ENCODE results near the gene ZNF597. TPM values are rescaled to one million over a fixed set of nuclear protein-coding genes. Genes with fewer than 3 reads are reported as not detected.

The ZNF597 gene
- total RNA-seq, 1 experiment from 2014 or later = not detected

DNA sequence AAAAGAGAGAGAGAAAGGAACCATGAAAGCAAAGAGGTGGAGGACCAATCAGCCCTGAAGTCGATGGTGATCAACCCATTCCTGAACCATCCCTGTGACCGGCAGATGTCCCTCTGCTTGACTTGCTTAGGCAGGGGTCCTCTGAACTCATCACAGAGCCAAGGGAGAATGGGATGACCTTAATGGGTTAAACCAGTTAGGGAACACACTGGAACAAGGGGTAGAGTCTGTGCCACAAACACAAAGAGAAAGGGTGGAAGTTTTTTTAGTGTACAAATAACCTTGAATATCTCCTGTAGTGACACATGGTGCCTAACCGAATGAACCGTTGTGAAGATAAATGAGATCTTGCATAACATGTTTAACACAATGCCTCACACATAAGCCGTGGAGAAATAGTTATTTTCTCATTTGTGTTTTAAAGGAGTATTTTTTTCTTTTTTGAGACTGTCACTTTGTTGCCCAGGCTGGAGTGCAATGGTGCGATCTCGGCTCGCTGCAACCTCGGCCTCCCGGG, 11.4 kb upstream of the ZNF597 start:
- no peak for DNase-seq (ENCODE audit: low read depth)

DNA sequence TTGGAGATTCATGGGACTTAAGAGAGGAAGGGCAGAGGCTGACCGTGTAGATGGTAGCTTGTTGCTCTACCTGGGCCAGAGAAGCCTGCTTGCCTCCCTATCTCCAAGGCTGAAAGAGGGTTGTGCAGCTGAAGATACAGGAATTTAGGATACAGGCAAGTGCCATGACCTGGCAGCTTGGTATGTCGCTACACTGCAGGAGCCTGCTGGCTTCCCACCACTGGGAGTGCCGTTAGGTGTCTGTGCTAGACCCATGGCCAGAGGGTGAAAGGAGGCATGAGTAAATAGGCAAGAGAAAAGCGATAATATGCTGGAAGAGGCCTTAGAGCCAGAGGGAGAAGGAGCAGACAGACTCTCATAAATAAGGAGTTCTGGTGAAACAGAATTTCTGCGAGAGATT, 10.8 kb upstream of the ZNF597 start:
- peak; percentile 21 for DNase-seq (ENCODE audit: low read depth)

DNA sequence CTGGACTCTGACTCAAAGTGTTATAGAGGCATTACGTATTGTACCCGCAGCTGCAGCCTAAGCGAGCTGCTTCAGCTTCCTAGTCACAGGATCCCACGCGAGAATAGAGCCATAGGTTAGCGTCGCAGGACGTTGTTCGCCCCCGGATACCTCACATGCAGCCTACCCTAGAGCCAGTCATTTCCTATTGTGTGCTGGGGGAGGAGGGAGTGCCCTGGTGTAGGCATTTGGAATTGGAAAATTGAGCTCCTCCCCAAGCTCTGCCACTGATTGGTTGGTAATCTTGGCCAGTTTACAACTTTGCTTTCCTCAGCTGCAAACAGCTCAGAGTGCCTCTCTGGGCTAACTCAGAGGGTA, 706 bp upstream of the ZNF597 start:
- DNase-seq (ENCODE audit: low read depth) = no peak

DNA sequence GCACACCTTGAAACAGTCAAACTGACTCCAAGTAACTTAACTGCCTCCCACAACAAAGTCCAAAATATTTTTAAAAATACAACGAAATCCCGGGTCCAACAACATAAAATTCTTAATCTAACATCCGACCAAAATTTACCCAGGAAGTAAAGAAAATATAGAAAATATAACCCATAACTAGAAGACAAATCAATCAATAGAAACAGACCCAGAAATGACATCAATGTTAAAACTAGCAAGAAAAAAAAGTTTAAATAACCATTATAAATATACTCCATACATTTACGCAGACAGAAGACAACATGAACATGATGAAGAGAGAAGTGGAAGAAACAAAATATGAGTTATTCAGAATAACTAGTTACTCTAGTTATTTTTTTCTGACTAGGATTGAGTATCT, 3.7 kb downstream of the ZNF597 start:
- no peak for DNase-seq (ENCODE audit: low read depth)

DNA sequence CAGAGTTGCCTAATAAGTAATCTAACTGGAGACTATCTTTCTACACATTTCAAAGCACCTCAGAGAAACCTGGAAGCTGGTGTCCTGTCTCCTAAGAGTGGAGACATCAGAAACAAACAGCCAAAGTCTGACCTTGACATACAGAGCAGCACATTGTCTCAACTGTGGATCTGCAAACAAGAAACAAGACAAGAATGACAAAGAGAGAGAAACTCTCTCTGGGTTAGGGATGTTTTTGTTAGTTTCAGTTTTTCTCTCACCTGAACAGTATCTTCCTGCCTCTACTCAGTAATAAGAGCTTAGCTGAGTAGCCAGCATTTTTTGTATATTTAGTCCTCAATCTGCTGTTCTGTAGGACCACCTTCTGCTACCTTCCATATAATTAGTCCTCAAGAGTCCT, 8.9 kb downstream of the ZNF597 start:
- DNase-seq (ENCODE audit: low read depth) = no peak

DNA sequence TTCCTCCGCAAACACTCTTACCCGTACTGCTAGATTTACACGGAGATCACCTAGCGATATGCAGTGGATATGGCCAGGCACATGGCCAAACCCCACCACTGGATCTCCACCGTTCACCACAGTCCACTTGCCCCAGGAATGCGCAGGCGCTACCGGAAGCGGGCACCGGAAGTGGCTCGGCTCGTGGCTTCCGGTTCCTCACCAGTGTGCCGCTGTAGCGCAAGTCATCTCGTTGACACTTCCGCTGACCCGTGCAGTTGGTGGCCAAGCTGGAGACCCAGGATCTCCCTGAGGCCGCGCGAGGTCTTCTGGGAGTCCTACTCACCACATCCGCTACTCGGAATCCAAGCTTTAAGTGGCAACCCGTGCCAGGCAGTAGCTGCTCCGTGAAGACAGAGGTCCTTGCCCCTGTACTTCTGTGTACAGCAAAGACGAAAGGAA, 11.5 kb downstream of the ZNF597 start:
- DNase-seq (ENCODE audit: low read depth) = peak; percentile 53

DNA sequence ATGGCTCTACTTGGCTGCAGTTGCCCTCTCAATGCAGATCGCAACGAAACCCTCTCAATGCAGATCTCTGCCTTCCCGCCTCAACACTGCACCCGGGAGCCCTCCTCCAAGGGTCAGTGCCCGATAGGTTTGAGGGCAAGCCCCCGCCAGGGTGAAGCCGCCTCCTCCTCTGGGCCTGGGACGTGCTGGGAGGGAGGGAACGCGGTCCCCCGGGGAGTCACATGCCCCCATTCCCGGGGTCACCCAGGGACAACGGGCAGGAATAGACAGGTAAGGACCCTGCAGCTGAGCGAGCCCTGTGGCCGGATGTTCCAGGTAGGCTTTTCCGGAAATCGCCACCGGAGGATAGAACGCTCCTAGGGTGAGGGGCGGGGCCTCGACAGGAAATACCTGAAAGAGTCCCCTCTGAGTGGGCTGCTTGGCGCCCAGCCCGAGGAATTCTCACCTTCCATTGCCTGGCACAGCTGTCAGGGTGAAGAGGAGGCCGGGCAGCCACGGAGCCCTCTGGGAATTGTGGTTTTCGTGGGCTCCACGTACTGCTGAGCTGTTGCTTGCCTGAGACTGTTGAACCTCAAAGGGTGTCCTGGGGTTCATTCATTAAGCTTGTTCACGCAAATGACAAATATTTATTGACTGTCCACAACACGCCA, 29.4 kb downstream of the ZNF597 start:
- peak; percentile 13 for DNase-seq (ENCODE audit: low read depth)

DNA sequence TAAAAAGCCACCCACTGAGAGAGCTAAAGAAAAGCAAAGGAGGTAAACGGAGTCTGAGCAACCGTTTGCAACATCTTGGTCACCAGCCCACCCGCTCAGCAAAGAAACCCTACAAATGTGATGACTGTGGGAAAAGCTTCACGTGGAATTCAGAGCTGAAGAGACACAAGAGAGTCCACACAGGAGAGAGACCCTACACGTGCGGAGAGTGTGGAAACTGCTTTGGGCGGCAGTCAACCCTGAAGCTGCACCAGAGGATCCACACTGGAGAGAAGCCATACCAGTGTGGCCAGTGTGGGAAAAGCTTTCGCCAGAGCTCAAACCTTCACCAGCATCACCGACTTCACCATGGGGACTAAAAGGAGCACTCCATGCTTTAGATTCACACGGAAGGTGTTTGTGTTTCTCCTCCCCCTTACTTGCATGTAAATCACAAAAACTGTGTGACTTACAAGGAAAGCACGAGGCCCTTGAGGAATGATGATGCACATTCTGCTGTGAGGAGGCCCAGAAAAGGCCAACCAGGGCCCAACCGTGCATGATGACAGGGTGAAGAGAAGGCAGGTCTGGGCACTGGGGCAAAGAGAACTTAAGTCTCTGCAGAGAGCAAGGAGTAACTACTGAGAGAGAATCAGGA, 34.6 kb downstream of the ZNF597 start:
- no peak for DNase-seq (ENCODE audit: low read depth)

DNA sequence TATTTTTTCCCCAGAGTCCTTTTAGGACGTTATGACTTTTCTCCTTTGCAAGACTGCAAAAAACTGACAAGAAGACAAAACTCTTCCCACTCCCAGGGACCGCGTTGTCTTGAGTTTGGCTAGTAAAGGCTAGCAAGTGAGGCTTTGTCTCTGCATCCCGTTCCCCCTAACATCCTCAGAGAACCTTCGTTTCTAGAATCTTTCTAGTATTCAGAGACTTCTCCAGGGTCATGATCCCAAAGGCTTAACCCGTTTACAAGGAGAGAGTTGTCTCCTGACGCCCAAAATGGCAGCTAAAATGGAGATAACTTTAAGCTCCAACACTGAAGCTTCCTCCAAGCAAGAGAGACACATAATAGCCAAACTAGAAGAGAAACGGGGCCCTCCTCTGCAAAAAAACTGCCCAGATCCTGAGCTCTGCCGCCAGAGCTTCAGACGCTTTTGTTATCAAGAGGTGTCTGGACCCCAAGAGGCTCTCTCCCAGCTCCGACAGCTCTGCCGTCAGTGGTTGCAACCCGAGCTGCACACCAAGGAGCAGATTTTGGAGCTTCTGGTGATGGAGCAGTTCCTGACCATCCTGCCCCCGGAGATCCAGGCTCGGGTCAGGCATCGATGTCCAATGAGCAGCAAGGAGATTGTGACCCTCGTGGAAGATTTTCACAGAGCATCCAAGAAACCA, 41.4 kb downstream of the ZNF597 start:
- DNase-seq (ENCODE audit: low read depth) = no peak

DNA sequence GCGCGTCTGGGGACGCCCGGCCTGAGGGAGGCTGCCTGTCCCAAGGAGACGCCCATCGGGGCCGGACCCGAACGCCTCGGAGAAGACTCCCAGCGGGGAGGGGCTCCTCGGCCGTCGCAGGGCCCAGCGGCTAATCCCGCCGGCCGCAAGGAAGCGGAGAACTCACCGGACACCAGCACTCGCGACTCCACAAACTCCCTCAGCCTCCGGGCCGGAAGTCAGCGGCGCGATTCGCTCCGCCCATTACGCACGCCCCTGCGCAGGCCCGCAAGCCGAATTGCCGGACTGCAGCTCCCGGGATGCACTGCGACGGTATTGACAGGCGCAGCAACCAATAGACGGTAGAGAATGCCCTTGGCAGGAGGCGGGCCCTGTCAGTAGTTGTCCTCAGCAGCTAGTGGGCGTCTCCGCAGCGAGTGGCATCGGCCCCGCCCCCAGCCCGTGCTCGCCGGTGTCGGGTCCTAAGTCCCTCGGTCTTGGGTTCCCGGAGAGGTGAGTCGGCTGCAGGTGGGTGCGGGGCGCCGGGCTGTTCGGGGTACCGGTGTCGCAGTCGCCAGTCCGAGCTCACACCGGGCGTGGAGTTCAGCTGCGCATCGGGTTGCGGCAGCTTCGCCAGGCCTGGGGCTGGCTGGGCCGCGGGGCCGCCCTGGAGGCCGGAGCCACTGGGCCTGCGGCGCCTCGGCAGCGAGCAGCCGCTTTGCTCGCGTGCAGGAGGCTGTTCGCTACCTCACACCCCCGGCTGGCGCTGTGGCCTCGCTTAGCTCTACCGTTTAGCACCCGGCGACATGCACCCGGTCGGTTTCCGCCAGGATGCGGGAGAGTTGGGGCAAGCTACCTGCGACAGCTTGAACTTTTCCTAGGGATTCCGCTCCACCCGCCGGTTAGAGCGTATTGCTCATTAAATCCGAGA, 42.3 kb downstream of the ZNF597 start, which contains the start of the genes ZNF174 and ZSCAN32:
Gene ZNF174 (plus strand): TSS at position 437 of the 910 bp plus-strand sequence. CDS start 790 bp downstream, outside the sequence.
Gene ZSCAN32 (minus strand): TSS at position 226 of the 910 bp plus-strand sequence. CDS start 3,447 bp downstream, outside the sequence.
- DNase-seq (ENCODE audit: low read depth) = peak; percentile 98

DNA sequence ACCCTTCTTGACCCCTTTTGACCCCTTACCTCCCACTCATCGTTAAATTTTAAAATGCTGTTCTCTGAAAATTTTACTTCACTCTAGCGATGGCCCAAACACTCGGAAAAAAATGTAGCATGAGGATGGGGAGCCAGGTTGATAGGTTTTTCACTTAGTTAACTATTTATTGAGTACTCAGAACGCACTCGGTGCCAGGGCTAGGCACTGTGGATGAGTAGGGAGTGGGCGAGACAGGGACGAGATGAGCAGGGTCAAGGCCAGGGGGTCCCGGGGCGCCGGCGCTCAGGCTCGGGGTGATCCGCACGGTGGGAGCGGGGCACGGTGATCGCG, 42.9 kb downstream of the ZNF597 start:
- DNase-seq (ENCODE audit: low read depth) = no peak

DNA sequence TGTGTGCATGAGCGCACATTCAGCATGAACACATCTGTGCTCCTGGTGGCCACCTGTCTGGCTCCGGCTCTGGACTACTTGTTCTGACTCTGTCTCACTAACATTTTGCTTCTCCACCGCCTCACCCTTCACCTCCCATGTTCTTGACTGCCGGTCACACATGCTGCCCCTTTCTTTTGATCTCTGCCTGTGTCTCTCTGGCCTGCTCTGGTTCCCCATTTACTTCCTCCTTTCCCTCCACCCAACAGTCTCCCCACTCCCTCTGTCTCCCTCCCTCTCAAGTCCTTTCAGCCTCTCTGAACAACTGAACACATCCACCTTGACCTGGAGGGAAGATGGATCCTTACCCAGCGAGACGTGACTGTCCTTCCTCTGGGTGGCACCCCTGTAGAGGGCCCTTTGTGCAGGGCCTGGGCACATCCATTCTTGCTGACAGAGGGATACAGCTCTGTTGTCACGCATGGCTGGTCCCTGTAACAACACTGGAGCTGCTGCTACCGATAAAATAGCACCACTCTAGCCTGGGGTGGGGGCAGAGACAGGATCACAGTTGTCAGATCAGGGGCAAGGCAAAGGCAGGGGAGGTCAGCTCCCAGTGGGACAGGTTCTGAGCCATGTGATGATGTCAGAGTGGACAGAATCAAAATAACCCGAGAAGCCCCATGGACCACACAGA, 53.5 kb downstream of the ZNF597 start:
- DNase-seq (ENCODE audit: low read depth) = no peak

DNA sequence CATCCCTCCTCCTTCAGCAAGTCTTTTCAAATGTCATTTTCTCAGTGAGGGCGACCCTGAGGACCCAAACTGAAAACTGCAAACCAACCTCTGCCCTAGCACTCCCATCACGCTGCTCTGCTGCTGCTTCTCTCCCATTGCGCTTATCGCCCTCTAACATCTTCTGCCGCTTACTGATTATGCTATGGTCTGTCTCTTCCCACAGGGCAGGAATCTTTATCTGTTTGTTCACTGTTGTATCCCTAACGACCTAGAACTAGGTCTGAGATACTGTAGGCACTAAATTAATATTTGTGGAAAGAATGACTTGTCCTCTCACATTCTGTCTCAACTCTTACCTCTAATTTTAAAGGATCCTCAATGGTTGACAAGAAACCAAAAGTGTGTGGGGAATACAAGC, 55.0 kb downstream of the ZNF597 start:
- DNase-seq (ENCODE audit: low read depth) = no peak

DNA sequence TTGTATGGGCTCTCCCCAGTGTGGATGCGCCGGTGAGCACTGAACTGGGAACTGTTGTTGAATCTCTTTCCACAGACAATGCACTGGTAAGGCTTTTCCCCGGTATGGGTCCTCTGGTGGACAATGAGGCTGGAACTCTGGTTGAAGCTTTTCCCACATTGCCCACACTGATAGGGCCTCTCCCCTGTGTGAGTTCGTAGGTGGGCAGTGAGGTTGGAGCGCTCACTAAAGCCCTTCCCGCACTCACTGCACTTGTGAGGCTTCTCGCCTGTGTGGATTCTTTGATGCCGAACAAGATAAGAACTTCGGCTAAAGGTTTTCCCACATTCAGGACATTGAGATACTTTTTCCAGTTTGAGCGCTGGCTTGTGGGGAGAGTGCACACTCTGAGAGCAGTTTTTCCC, 60.3 kb downstream of the ZNF597 start:
- no peak for DNase-seq (ENCODE audit: low read depth)

Other genes starting within 250 kb of the ZNF597 start
- gene ZNF200, start 208.3 kb downstream of the ZNF597 start, total RNA-seq (2014; rRNA removed; shearing (Covaris generic)) = 8.0 and 8.7 TPM in 2 replicates
- gene MEFV, start 186.9 kb downstream of the ZNF597 start, total RNA-seq (2014; rRNA removed; shearing (Covaris generic)) = 0.21 and 0.34 TPM in 2 replicates
- 28.8 and 61.1 TPM in 2 replicates for gene ZNF263, start 160.0 kb downstream of the ZNF597 start, total RNA-seq (2014; rRNA removed; shearing (Covaris generic))
- gene TIGD7, start 138.1 kb downstream of the ZNF597 start, total RNA-seq (2014; rRNA removed; shearing (Covaris generic)) = 3.5 and 4.1 TPM in 2 replicates
- gene ZNF75A, start 138.0 kb downstream of the ZNF597 start, total RNA-seq (2014; rRNA removed; shearing (Covaris generic)) = 20.6 and 20.7 TPM in 2 replicates
- gene OR2C1, start 87.6 kb downstream of the ZNF597 start, total RNA-seq (2014; rRNA removed; shearing (Covaris generic)) = not detected in 2 replicates
- gene ZSCAN32, start 42.5 kb downstream of the ZNF597 start, total RNA-seq (2014; rRNA removed; shearing (Covaris generic)) = 7.6 and 14.2 TPM in 2 replicates
- 3.8 and 7.4 TPM in 2 replicates for gene ZNF174, start 42.3 kb downstream of the ZNF597 start, total RNA-seq (2014; rRNA removed; shearing (Covaris generic))
- gene NAA60, start 176 bp upstream of the ZNF597 start, total RNA-seq (2014; rRNA removed; shearing (Covaris generic)) = 0.83 and 2.2 TPM in 2 replicates
- gene C16orf90, start 52.0 kb upstream of the ZNF597 start, total RNA-seq (2014; rRNA removed; shearing (Covaris generic)) = not detected in 2 replicates
- gene CLUAP1, start 57.5 kb upstream of the ZNF597 start, total RNA-seq (2014; rRNA removed; shearing (Covaris generic)) = 19.2 and 21.9 TPM in 2 replicates
- gene NLRC3, start 133.9 kb upstream of the ZNF597 start, total RNA-seq (2014; rRNA removed; shearing (Covaris generic)) = 0.06 and 0.21 TPM in 2 replicates
- 2.6 and 3.5 TPM in 2 replicates for gene SLX4, start 168.1 kb upstream of the ZNF597 start, total RNA-seq (2014; rRNA removed; shearing (Covaris generic))
- gene DNASE1, start 211.2 kb upstream of the ZNF597 start, total RNA-seq (2014; rRNA removed; shearing (Covaris generic)) = 2.8 and 3.2 TPM in 2 replicates

All from Daoy (cell line).